OCI-LY3 (cell line): ENCODE results near the gene ASPM.

ENCODE experiments used
- CTCF ChIP-seq: fragments of 200-600, 300-600 bp; sonication (generic); IDR thresholded peaks from 2 replicates; pipeline ENCODE4 v1.5.1; 2014; ENCODE audit warnings: antibody characterized with exemption, low read length, low read depth
- EZH2phosphoT487 ChIP-seq: fragments of 200-600 bp; shearing (Covaris generic); IDR thresholded peaks from 2 replicates; pipeline ENCODE4 v1.6.1; 2018; ENCODE audit warnings: antibody characterized with exemption, mixed run types, low read depth

GRCh38 chr1:197073978-197074377 is 72.5 kb downstream of the ASPM start:
- no peak for TF ChIP-seq EZH2phosphoT487
- no peak for TF ChIP-seq CTCF
